OCI-LY1 (cell line): Measurements from ENCODE around the gene NR2F1-AS1.

Source experiments
- H2AFZ ChIP-seq: fragments of 200-600 bp; sonication (generic), shearing (Covaris generic); 2 replicates; pipeline ENCODE4 v1.6.0; 2014; ENCODE audit warnings: antibody characterized with exemption, mild to moderate bottlenecking, low read length
- H3F3A ChIP-seq: fragments of 200-600 bp; sonication (generic), shearing (Covaris generic); 2 replicates; pipeline ENCODE4 v1.6.0; 2014; ENCODE audit warnings: mild to moderate bottlenecking, antibody characterized with exemption, low read length, moderate library complexity; ENCODE audit not compliant: insufficient read depth
- H3K27ac ChIP-seq: fragments of 200-600 bp; sonication (generic); 2 replicates; pipeline ENCODE4 v1.5.1; 2014; ENCODE audit warnings: low read length, mixed run types, mild to moderate bottlenecking, low read depth; ENCODE audit not compliant: poor library complexity, severe bottlenecking
- H3K27me3 ChIP-seq: fragments of 200-600 bp; sonication (generic); 2 replicates; pipeline ENCODE4 v1.6.0; 2014; ENCODE audit warnings: antibody characterized with exemption, mild to moderate bottlenecking, low read length, moderate library complexity; ENCODE audit not compliant: insufficient read depth
- H3K36me3 ChIP-seq: fragments of 200-600 bp; sonication (generic); 2 replicates; pipeline ENCODE4 v1.6.1; 2014; ENCODE audit warnings: mild to moderate bottlenecking, antibody characterized with exemption, low read length, moderate library complexity, mixed read lengths; ENCODE audit not compliant: insufficient read depth
- H3K4me1 ChIP-seq: fragments of 200-600 bp; sonication (generic); 2 replicates; pipeline ENCODE4 v1.5.1; 2014; ENCODE audit warnings: mild to moderate bottlenecking, low read length, moderate library complexity; ENCODE audit not compliant: insufficient read depth, severe bottlenecking
- H3K4me2 ChIP-seq: fragments of 200-600 bp; sonication (generic), shearing (Covaris generic); 2 replicates; pipeline ENCODE4 v1.6.1; 2014; ENCODE audit warnings: low read length
- H3K4me3 ChIP-seq: fragments of 200-600 bp; sonication (generic); 2 replicates; pipeline ENCODE4 v1.5.1; 2014; ENCODE audit warnings: low read length, low read depth, mild to moderate bottlenecking, mixed read lengths; ENCODE audit not compliant: poor library complexity, severe bottlenecking
- H3K79me2 ChIP-seq: fragments of 200-600 bp; shearing (Covaris generic); 2 replicates; pipeline ENCODE4 v1.6.1; 2016; ENCODE audit warnings: mixed run types, low read length, mixed read lengths; ENCODE audit not compliant: insufficient read depth
- H3K9ac ChIP-seq: fragments of 200-600 bp; sonication (generic), shearing (Covaris generic); 2 replicates; pipeline ENCODE4 v1.6.1; 2014; ENCODE audit warnings: mild to moderate bottlenecking, low read length, mixed read lengths
- H3K9me2 ChIP-seq: fragments of 200-600 bp; sonication (generic), shearing (Covaris generic); 2 replicates; pipeline ENCODE4 v1.6.1; 2014; ENCODE audit warnings: low read depth, mild to moderate bottlenecking, low read length, mixed read lengths
- H3K9me3 ChIP-seq: fragments of 200-600 bp; shearing (Covaris generic); 2 replicates; pipeline ENCODE4 v1.6.1; 2014; ENCODE audit warnings: low read length, mixed read lengths
- H4K20me1 ChIP-seq: fragments of 200-600 bp; sonication (generic), shearing (Covaris generic); 2 replicates; pipeline ENCODE4 v1.6.0; 2016; ENCODE audit warnings: mild to moderate bottlenecking, low read length; ENCODE audit not compliant: insufficient read depth
- CTCF ChIP-seq: fragments of 200-600 bp; sonication (generic), shearing (Covaris generic); IDR thresholded peaks from 2 replicates; pipeline ENCODE4 v1.5.1; 2017; ENCODE audit warnings: mild to moderate bottlenecking, antibody characterized with exemption, low read length, moderate library complexity, mixed read lengths
- EZH2 ChIP-seq: fragments of 200-600 bp; sonication (generic), shearing (Covaris generic); IDR thresholded peaks from 2 replicates; pipeline ENCODE4 v1.8.0; 2017; ENCODE audit warnings: borderline replicate concordance, mixed run types, mild to moderate bottlenecking, antibody characterized with exemption, low read length, moderate library complexity, mixed read lengths

NR2F1-AS1 gene

GRCh38 chr5:93399675-93400074, 181.3 kb downstream of the NR2F1-AS1 start:
- H3K36me3 ChIP-seq = no peaks in the 10 kb centered on the region
- H3F3A ChIP-seq = no peaks in the 10 kb centered on the region
- no peak overlapping the region for H3K27ac ChIP-seq
- H3K27me3 ChIP-seq = 0 out of 2 replicates have a peak, but pooled peaks cover 3% of the 10 kb centered on the region
- no peak overlapping the region for H3K4me2 ChIP-seq
- no peaks in the 10 kb centered on the region for H4K20me1 ChIP-seq
- no peaks in the 10 kb centered on the region for H3K79me2 ChIP-seq
- no peak overlapping the region for H2AFZ ChIP-seq
- no peaks in the 10 kb centered on the region for H3K9me3 ChIP-seq
- H3K4me3 ChIP-seq = no peak overlapping the region
- no peak for TF ChIP-seq CTCF
- no peak for TF ChIP-seq EZH2
- no peaks in the 10 kb centered on the region for H3K4me1 ChIP-seq
- H3K9ac ChIP-seq = no peak overlapping the region
- H3K9me2 ChIP-seq = no peaks in the 10 kb centered on the region

- H3K27me3 ChIP-seq = no peaks in the 10 kb centered on the region
- no peaks in the 10 kb centered on the region for H3K36me3 ChIP-seq
- no peak overlapping the region for H3K9ac ChIP-seq
Observed at GRCh38 chr5:93395971-93396379, 185.0 kb downstream of the NR2F1-AS1 start.

DNA sequence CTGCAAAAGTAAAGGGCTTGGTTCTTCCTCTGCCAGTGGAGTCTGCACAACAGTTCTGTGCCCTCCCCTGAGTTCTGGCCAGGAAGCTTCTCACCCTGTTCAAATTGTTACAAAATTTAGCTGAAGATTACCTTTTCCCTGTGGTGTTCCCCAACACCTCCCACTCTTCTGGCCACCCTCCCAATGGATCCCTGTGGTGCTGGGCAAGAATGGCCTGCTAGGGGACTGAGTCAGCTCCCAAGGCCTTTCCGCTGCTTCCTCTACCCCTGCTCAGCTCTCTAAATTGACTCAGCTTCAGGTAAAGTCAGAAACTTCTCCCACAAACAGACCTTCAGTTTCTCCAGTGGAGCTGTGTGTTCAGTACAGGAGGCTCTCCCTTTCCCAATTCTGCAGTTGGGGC, 186.0 kb downstream of the NR2F1-AS1 start:
- Histone ChIP-seq H3K27ac (no peak overlapping the region), H4K20me1 (no peaks in the 10 kb centered on the region), H3K27me3 (no peaks in the 10 kb centered on the region), H3K9me3 (no peaks in the 10 kb centered on the region), H3F3A (no peaks in the 10 kb centered on the region), H3K9ac (no peak overlapping the region), H3K9me2 (no peaks in the 10 kb centered on the region), H3K4me1 (no peaks in the 10 kb centered on the region), H2AFZ (no peak overlapping the region), H3K4me2 (no peak overlapping the region), H3K36me3 (no peaks in the 10 kb centered on the region), H3K79me2 (no peaks in the 10 kb centered on the region), H3K4me3 (no peak overlapping the region)
- TF ChIP-seq EZH2 (no peak), CTCF (no peak)

More at GRCh38 chr5:93395971-93396379, 185.0 kb downstream of the NR2F1-AS1 start:
- Histone ChIP-seq H3K27ac (no peak overlapping the region), H3F3A (no peaks in the 10 kb centered on the region), H4K20me1 (no peaks in the 10 kb centered on the region), H3K4me1 (no peaks in the 10 kb centered on the region), H3K9me3 (no peaks in the 10 kb centered on the region), H3K4me2 (no peak overlapping the region), H3K4me3 (no peak overlapping the region), H3K79me2 (no peaks in the 10 kb centered on the region), H3K9me2 (no peaks in the 10 kb centered on the region), H2AFZ (no peak overlapping the region)
- TF ChIP-seq CTCF = no peak
- no peak for TF ChIP-seq EZH2
